Hepatocyte (in vitro differentiated cells): Measurements from ENCODE around the gene IGLL5.

Experiments used
- CTCF ChIP-seq: fragments of 200-600 bp; sonication (generic); IDR thresholded peaks from 2 replicates; pipeline ENCODE4 v1.5.1; 2016; ENCODE audit warnings: antibody characterized with exemption, mild to moderate bottlenecking; ENCODE audit not compliant: poor library complexity
- EZH2 ChIP-seq: fragments of 200-600 bp; sonication (generic); IDR thresholded peaks from 2 replicates; pipeline ENCODE4 v1.6.1; 2016; ENCODE audit warnings: antibody characterized with exemption, mild to moderate bottlenecking, borderline replicate concordance
- EZH2phosphoT487 ChIP-seq: fragments of 200-600 bp; sonication (generic); IDR thresholded peaks from one replicate; pipeline ENCODE4 v1.6.1; 2018; ENCODE audit warnings: antibody characterized with exemption, mild to moderate bottlenecking, low read depth, moderate library complexity; ENCODE audit not compliant: unreplicated experiment, severe bottlenecking

DNA sequence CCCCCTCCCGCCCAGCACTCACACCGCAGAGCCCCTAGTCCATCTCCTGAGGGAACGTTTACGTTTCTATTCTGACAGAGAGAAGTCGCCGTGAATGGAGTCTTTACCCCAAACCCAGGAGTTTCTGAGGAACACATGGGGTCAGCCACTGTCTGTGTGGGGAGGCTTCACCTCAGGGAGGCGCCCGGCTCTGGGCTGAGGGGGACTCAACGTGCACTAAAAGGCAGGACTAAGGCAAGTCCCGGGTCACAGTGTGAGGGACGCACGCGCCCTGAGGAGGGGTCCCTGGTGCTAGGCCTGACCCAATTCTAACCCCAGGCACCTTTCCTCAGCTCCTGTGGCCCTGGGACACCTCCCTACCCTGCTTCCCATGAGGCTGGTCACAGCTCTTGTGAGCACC, 32.5 kb upstream of the IGLL5 start:
- no peak for TF ChIP-seq CTCF
- no peak for TF ChIP-seq EZH2phosphoT487
- no peak for TF ChIP-seq EZH2
